GM21515 (cell line): Measurements from ENCODE around the gene TMEM203.

Experiments
- ATAC-seq: cut with Tn5 transposase; IDR thresholded peaks from one replicate; pipeline ENCODE4 v1.9.1; 2021; ENCODE audit not compliant: unreplicated experiment

Gene TMEM203

GRCh38 chr9:137219757-137220316, 14.4 kb upstream of the TMEM203 start:
- ATAC-seq = no peak

DNA sequence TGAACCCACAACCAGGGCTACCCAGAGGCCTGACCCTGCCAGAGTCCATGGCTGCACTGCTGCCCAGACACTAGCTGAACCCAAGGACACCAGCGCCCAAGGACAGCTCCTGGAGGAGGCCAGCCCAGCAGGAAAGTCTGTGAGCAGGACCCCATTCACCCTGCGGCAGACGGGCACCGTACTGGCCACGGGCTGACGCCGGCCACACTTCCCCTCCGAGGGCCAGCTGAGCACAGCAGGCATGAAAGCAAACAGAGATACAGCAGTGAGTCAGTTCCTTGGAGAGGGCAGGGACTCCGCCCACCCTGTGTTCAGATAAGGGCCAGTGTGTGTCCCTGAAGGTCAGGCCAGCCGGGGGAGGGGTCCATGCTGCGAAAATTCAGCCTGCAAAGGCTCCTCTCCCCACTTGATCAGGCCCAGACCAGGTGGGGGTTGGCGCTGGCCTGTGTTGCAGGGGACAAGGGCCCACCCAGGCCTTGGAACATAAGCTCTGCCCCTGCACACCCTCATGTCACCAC, 13.4 kb upstream of the TMEM203 start:
- ATAC-seq = no peak

- no peak for ATAC-seq
Measured at GRCh38 chr9:137218212-137218753, 12.8 kb upstream of the TMEM203 start.

- ATAC-seq = no peak
Measured at GRCh38 chr9:137217276-137218211, 12.1 kb upstream of the TMEM203 start.

DNA sequence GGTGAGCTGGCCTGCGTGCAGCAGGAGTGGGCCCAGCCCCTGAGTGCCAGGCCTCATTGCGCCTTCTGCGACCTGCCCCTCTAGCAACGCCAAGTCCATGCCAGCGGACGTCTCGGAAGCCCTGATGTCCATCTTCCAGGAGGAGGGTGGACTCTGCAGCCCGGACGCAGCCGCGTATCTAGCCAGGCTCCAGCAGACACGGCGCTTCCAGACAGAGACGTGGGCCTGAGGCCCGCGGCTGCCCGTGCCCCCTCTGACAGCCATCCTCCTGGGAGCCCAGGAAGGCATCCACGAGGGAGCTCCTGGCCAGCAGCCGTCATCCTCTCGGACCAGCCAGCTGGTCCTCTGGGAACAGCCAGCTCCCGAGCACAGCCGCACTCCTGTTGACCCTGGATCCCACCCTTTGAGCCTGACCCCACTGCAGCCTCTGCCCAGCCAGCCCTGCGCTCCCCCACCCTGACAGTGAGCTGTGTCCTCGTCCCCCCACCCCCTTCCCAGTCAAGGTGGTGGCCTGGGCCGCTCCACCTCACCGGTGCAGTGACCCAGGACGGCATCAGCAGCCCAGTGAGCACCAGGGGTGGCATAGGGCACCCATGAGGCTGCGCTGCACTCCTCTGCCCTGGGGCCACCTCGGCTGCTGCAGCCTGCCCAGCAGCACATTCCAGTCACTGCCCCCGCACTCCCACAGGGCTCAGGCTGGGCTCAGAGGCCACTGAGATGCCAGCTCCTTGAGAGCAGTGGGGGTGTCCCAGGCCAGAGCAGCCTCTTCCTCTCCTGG, 10.9 kb upstream of the TMEM203 start:
- no peak for ATAC-seq

- no peak for ATAC-seq
Measured at GRCh38 chr9:137215196-137215986, 9.9 kb upstream of the TMEM203 start.

- no peak for ATAC-seq
Measured at GRCh38 chr9:137214620-137215019, 9.2 kb upstream of the TMEM203 start.

DNA sequence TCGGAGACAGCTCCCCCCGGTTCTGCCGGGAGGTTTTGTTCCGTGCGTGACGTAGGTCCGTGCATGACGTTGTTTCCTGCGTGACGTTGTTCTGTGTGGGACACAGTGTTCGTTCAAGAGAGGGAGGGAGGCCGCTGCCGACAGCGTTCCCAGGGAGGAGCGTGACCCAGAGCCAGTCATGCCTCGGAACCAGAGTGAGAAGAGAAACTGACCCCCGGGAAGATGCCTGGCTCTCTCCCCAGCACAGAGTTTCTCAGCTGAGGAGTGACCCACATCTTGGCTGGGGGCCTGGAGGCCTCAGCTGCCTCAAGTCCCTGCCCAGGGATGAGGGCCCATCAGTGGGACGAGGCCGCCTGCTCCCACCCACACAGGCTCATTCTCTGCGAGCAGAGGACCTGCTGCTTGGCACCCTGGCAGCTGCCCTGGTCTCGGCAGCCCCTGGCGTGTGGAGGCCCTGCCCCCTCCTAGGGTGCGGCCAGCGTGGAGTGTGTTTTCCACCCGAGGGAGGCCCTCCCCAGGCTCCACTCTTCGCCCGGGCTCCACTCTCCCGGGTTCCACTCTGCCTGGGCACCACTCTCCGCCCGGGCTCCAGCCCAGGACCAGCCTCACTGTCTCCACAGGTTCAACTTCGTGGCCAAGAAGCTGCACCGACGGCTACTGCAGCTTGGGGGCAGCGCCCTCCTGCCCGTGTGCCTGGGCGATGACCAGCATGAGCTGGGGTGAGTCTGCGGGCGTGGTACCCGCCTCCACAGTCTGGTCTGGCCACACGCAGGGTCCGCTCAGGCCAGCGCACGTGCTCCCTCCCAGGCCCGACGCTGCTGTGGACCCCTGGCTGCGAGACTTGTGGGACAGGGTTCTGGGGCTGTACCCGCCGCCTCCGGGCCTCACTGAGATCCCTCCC, 8.0 kb upstream of the TMEM203 start:
- ATAC-seq = no peak

DNA sequence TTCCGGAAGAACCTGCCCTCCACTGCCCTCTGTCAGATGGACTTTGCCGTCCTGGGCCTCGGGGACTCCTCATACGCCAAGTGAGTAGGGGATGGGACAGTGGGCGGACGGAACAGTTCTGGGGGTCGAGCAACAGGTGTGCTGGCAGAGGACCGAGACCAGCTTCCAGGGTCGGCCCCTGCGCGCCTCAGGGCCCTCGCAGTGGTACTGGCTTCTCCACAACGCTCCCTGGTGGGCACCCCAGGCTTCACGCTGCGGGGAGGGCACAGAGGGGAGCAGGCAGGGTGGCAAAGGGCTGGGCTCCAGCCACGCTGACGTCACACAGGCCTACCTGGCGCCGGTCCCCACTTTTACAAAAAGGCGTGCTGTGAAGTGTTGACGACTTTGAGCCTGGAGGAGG, 7.1 kb upstream of the TMEM203 start:
- ATAC-seq = no peak

DNA sequence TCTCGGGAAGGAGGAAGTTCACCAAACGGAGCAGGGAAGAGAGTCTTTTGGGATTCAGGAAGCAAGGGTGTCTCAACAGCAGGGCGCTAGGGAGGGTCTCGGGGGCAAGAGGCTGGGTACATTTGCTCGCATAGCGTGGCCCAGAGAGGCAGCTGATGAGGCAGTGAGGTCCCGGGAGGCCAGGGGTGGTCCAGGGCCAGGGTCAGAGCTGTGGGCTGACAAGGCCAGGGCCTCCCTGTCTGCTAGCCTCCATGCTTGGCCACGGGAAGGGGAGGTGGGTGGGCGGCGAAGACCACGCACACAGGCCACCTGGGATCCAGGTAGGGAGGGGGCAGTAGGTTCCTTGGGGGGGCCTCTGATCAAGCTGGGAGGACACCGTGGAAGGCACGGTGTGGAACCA, 6.1 kb upstream of the TMEM203 start:
- no peak for ATAC-seq

- ATAC-seq = no peak
Measured at GRCh38 chr9:137206602-137207001, 1.2 kb upstream of the TMEM203 start.

GRCh38 chr9:137204731-137205125, 720 bp downstream of the TMEM203 start:
- ATAC-seq = no peak

DNA sequence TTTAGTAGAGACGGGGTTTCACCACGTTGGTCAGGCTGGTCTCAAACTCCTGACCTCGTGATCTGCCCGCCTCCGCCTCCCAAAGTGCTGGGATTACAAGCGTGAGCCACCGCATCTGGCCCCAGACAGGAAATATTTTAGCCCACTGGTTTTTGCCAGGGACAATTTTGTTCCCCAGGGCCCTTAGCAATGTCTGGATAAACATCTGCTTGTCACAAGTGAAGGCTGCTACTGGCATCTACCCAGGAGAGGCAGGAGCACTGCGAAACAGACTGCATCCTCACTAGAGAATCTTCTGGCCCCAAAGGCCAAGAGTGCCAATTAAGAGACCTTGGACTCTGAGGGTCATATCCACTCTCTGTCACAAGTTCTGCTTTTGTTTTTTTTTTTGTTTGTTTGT, 2.5 kb downstream of the TMEM203 start:
- ATAC-seq = no peak

DNA sequence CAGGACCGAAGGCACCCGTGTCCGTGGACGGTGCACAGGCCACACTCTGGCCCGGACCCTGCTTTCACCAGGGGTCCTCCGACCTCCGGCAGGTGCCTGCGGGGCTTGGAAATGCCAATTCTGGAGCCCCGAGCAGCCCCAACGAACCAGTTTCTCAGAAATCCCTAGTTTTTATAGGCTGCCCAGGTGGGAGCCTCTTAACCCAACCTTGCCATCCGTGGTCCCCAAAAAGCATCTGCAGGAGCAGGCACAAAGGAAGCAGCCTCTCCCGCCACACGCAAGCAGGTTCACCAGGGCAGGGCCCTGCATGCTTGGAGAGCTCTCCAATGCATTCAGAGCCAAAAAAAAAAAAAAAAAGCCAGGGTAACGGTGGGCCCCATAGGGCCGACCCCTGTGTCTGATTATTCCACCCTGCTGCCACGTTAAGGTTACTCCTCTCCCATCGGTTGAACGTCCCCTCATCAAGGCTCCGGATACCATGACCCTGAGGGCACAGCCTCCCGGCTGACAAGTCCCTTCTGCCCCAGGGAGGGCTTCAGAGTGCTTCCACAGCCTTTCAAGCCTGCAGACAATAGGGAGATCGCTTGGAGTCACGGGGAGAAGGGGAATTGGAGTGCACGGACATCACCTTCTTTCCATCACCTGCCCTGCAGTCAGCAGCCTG, 4.1 kb downstream of the TMEM203 start:
- no peak for ATAC-seq

DNA sequence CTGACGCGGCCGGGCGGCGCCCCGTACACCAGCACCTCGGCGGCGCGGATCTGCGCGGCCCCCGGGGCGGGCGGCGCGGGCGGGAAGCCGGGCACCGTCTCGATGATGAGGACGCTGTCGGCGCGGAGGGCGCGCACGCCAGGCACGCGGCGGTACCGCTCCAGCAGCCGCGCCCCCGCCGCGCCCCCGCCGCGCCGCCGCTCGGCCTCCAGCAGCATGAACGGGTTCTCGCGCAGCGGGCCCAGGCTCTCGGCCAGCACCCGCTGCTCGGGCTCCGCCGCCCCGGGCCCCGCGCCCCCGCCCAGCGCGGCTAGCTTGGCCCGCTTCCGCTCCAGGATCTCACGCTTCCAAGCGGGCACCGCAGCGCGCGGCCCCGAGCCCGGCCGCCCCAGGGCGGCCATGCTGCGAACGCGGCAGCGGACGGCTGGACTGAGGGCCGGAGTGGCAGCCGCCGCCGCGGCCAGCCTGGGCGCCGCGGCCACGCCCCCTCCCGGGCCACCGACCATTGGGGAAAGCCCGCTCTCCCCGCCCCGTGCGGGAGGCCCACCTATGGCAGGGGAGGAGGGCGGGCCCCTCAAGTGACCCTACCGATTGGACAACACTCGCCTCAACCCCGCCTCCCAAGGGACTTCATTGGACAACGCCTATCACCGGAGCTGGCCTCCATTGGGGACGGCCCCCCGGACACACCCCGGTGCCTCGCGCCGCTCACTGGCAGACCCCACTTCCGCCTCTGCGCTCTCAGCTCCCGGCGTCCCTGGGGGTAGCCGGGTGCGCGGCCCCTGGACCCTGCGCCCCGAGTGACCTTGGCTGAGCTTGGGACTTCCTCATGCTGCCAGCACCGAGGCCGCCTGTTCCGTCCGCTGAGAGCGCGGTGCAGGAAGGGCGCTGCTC, 4.9 kb downstream of the TMEM203 start, which contains the start of gene TPRN:
Gene TPRN, minus strand, starts transcription at position 431 of the 894 bp plus-strand sequence. Its CDS starts 30 bp downstream, at position 401.
- ATAC-seq = peak; percentile 81

GRCh38 chr9:137199411-137200121, 5.9 kb downstream of the TMEM203 start:
- no peak for ATAC-seq

DNA sequence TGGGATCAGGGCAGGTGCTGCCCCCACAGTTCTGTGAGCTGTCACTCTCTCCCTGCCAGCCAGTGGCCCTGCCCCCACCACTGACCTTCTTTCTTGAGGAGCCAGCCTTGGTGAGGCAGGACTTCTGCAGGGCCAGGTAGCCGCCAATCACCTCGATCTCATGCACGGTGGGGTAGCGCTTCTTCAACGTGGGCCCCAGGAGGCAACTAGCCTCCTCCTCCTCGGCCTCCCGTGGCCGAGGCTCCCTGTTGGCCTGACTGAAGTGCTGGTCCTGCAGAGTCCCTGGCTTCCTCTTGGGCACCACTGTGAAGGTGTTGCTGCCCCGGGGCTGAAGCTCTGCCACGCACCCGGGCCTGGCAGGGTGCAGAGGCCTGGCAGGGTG, 6.6 kb downstream of the TMEM203 start:
- ATAC-seq = no peak
